Neural cell (in vitro differentiated cells): Measurements from ENCODE around the gene RBM43.

ENCODE experiments used
- EZH2 ChIP-seq: fragments of 200-600, 300-800 bp; shearing (Covaris generic), sonication (generic); IDR thresholded peaks from 2 replicates; pipeline ENCODE4 v1.6.1; 2014; ENCODE audit warnings: antibody characterized with exemption, low read length, borderline replicate concordance, mild to moderate bottlenecking; ENCODE audit not compliant: insufficient read depth, poor library complexity, severe bottlenecking
- POLR2AphosphoS5 ChIP-seq: IDR thresholded peaks from 2 replicates; pipeline ENCODE4 v1.6.1; 2012
- RAD21 ChIP-seq: fragments of 450-650 bp; conservative IDR thresholded peaks from 2 replicates; pipeline ENCODE4 v1.6.1; 2014; ENCODE audit warnings: antibody characterized with exemption, mild to moderate bottlenecking, moderate library complexity
- SMC3 ChIP-seq: fragments of 450-650 bp; conservative IDR thresholded peaks from 2 replicates; pipeline ENCODE4 v1.6.1; 2014; ENCODE audit warnings: antibody characterized with exemption, mild to moderate bottlenecking, moderate library complexity; ENCODE audit not compliant: poor library complexity
- TF ChIP-seq, protein P1 (sequence below): fragments of 450-650 bp; IDR thresholded peaks from 2 replicates; pipeline ENCODE4 v1.5.1; 2014; ENCODE audit warnings: antibody characterized with exemption, mild to moderate bottlenecking, moderate library complexity; ENCODE audit not compliant: poor library complexity, severe bottlenecking

- TF ChIP-seq, protein P1, sequence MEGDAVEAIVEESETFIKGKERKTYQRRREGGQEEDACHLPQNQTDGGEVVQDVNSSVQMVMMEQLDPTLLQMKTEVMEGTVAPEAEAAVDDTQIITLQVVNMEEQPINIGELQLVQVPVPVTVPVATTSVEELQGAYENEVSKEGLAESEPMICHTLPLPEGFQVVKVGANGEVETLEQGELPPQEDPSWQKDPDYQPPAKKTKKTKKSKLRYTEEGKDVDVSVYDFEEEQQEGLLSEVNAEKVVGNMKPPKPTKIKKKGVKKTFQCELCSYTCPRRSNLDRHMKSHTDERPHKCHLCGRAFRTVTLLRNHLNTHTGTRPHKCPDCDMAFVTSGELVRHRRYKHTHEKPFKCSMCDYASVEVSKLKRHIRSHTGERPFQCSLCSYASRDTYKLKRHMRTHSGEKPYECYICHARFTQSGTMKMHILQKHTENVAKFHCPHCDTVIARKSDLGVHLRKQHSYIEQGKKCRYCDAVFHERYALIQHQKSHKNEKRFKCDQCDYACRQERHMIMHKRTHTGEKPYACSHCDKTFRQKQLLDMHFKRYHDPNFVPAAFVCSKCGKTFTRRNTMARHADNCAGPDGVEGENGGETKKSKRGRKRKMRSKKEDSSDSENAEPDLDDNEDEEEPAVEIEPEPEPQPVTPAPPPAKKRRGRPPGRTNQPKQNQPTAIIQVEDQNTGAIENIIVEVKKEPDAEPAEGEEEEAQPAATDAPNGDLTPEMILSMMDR, result no peak
- TF ChIP-seq RAD21 (no peak), EZH2 (no peak), SMC3 (no peak), POLR2AphosphoS5 (no peak)
Observed at GRCh38 chr2:151292546-151292945, 30.9 kb upstream of the RBM43 start.
